GM12872 (cell line): ENCODE results near the gene RNU4-1.

ENCODE experiments used
- TF ChIP-seq, protein P1 (sequence below): IDR thresholded peaks from 3 replicates; pipeline ENCODE4 v1.5.1; 2011; ENCODE audit warnings: low read depth, mild to moderate bottlenecking, low read length, moderate library complexity; ENCODE audit not compliant: insufficient read depth

The RNU4-1 gene

DNA sequence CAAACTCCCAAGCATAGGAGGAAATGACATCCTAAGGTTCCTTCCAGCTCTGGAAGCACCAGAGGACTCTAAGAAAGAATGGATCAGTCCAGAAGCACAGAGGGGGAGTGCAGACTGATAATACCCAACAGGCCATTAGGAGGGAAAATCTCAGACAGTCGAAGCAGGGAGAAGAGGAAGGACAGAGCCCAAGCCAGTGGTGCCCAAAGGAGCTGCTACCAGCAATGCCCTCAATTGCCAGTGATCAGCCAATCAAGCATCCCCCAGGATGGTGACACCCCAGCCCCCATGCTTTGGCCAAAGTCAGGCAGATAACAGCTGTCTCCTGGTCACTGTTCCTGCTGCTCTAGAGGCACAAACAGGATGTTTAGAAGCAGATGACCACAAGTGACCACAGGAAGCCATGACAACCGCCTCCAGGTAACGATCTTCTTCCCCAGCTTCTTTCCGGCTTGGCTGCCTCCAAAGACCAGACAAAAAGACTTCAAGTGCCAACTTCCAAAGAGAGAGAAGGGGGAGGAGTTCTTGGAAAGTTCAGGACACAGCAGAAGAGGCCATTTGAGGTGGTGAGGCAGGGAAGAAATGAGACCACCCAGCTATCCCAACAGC, 43.7 kb downstream of the RNU4-1 start:
- TF ChIP-seq, protein P1, sequence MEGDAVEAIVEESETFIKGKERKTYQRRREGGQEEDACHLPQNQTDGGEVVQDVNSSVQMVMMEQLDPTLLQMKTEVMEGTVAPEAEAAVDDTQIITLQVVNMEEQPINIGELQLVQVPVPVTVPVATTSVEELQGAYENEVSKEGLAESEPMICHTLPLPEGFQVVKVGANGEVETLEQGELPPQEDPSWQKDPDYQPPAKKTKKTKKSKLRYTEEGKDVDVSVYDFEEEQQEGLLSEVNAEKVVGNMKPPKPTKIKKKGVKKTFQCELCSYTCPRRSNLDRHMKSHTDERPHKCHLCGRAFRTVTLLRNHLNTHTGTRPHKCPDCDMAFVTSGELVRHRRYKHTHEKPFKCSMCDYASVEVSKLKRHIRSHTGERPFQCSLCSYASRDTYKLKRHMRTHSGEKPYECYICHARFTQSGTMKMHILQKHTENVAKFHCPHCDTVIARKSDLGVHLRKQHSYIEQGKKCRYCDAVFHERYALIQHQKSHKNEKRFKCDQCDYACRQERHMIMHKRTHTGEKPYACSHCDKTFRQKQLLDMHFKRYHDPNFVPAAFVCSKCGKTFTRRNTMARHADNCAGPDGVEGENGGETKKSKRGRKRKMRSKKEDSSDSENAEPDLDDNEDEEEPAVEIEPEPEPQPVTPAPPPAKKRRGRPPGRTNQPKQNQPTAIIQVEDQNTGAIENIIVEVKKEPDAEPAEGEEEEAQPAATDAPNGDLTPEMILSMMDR = no peak

DNA sequence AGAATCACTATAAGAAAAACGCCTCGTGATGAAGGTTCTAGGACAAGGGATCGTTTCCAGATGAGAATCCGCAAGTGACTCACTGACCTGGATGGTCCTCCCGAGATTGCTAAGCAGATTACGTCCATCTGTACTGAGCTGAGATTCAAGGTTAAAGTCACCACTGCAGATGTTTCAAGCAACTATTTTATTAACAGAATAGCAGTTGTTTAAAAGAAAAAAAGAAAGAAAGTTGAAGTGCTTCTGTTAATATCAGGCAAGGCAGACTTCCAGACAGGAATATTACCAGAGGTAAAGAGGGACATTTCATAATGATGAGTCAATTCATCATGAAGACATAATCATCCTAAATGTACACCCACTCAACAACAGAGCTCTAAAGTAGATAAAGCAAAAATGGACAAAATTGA, 45.4 kb downstream of the RNU4-1 start:
- TF ChIP-seq, protein P1 = no peak

DNA sequence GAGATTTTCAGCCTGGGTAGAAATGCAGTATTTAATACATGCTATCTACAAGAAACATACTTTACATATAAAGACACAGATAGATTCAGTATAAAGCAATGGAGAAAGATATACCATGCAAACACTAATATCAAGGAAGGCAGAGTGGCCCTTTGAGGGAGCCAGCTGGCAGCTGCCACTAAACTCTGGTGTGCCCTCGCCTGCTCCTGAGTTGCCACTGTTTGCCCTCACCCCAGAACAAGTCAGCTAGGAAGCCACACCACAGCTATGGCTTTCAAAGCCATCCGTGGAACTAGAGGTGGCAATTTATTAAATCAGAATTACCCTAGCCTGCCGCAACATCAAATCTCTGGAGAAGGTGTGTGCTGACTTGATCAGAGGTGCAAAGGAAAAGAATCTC, 45.9 kb downstream of the RNU4-1 start:
- TF ChIP-seq, protein P1 = no peak
